ENCODE results near the gene SYTL3.
"Not testable (repeated sequence)": the region's sequence is repeated elsewhere in the genome, so short reads cannot be mapped to it uniquely, and the experiment has no call there.

Gene SYTL3

DNA sequence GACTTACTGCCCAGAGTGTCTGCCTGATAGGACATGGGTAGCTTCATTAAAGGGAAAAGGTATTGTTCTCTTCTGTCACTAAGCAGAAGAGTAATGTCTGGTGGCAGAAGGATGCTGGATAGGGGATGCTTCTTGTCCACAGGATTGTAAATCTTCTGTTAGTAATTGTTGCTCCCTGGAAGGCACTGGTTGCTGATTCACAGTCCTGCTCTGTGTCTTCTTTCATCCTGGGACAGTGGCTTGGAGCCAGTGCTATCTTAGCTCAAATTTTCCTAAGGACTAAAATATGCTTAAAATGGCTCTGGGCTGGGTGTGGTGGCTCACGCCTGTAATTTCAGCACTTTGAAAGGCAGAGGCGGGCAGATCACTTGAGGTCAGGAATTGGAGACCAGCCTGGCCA, 48.0 kb downstream of the SYTL3 start:
- TF ChIP-seq TAF1 (IDR thresholded peaks at IDR 0.05; ENCODE audit: borderline replicate concordance, low read depth, low read length) (no peak), POLR2AphosphoS5 (IDR thresholded peaks at IDR 0.05; ENCODE audit: low read depth, low read length) (no peak), POLR2A (IDR thresholded peaks at IDR 0.05; ENCODE audit: low read depth, low read length) (no peak)
- no peak for FAIRE-seq
- no peak for DNase-seq (ENCODE audit: insufficient read length)

- TF ChIP-seq POLR2A (IDR thresholded peaks at IDR 0.05; ENCODE audit: low read depth, low read length) (no peak), TAF1 (IDR thresholded peaks at IDR 0.05; ENCODE audit: borderline replicate concordance, low read depth, low read length) (no peak), POLR2AphosphoS5 (IDR thresholded peaks at IDR 0.05; ENCODE audit: low read depth, low read length) (no peak)
- no peak for DNase-seq (ENCODE audit: insufficient read length)
- FAIRE-seq: no peak
Observed at GRCh38 chr6:158698931-158699330, 49.1 kb downstream of the SYTL3 start.

DNA sequence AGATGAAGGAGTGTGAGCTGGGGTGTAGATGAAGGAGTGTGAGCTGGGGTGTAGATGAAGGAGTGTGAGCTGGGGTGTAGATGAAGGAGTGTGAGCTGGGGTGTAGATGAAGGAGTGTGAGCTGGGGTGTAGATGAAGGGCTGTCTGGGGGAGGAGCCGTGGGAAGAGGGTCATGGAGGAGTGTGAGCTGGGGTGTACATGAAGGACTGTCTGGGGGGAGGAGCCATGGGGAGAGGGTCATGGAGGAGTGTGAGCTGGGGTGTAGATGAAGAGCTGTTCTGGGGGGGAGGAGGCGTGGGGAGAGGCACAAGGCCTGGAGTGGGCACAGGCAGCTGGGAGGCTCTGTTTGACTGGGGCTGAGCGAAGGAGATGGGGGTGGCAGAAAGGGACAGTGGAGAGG, 51.4 kb downstream of the SYTL3 start:
- not testable (repeated sequence) for FAIRE-seq

GRCh38 chr6:158703111-158703836, 53.4 kb downstream of the SYTL3 start:
- TF ChIP-seq POLR2A (IDR thresholded peaks at IDR 0.05; ENCODE audit: low read depth, low read length): no peak
- no peak for TF ChIP-seq POLR2AphosphoS5 (IDR thresholded peaks at IDR 0.05; ENCODE audit: low read depth, low read length)
- TF ChIP-seq TAF1 (IDR thresholded peaks at IDR 0.05; ENCODE audit: borderline replicate concordance, low read depth, low read length): no peak
- DNase-seq (ENCODE audit: insufficient read length) (no peak), FAIRE-seq (no peak)

More for the DNA sequence above, 51.4 kb downstream of the SYTL3 start:
- not testable (repeated sequence) for DNase-seq (ENCODE audit: insufficient read length)

DNA sequence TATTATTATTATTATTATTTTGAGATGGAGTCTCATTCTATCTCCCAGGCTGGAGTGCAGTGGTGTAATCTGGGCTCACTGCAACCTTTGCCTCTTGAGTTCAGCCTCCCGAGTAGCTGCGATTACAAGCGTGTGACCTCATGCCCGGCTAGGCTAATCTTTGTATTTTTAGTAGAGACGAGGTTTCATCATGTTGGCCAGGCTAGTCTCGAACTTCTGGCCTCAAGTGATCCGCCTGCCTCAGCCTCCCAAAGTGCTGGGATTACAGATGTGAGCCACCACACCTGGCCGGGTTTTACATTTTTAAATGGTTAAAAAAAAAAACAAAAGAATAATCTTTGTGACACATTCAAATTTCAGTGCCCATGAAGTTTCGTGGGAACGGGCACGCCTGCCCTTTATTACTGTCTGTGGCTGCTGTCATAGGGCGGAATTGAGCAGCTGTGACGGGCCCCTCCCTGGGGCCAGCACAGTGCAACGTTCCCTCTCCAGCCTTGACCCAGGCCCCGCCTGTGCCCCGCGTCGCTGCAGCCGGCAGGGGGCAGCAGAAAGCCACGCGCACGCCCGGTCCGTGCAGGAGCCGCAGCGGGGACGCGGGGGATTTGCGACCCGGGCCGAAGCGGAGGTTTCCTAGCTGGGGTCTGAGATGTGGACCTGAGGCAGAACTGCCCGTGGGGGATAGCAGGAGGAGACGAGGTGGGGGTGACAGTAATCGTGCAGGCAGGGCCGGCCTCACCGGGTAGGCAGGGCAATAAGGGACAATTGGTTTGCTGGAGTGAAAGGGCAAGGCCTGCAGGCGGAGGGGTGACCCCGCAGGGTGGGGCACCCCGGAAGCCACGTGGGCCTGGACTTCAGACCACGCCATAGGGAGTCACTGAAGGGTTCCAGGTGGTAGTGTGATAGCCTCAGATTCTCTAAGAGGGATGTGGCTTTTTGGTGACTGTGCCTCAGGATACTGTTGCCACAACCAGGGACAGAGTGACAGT, 54.3 kb downstream of the SYTL3 start:
- FAIRE-seq: peak; percentile 85
- TF ChIP-seq POLR2AphosphoS5 (IDR thresholded peaks at IDR 0.05; ENCODE audit: low read depth, low read length): no peak
- TF ChIP-seq POLR2A (IDR thresholded peaks at IDR 0.05; ENCODE audit: low read depth, low read length): no peak
- no peak for TF ChIP-seq TAF1 (IDR thresholded peaks at IDR 0.05; ENCODE audit: borderline replicate concordance, low read depth, low read length)

DNA sequence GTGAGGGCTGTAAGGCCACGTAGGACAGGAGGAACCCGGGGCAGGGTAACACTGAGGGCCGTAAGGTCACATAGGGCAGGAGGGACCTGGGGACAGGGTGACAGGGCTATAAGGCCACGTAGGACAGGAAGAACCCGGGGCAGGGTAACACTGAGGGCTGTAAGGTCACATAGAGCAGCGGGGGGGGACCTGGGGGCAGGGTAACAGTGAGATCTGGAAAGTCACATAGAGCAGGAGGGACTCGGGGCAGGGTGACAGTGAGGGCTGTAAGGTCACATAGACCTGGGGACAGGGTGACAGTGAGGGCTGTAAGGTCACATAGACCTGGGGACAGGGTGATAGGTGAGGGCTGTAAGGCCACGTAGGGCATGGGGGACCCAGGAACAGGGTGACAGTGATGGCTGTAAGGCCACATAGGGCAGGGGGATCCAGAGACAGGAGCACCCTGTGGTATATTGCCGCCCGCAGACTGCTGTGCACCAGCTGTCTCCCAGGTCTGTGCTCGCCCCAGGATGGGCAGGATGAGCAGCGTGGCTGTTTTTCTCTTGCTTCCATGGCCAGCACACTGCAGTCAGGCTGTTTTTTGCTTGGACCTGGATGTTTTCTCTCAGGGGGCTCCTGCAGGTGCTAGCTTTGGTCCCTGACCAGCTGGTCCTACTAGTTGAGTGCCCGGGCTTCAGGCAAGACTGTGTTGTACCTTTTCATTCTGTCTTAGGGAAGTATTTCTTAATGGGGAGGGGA, 55.7 kb downstream of the SYTL3 start:
- TF ChIP-seq POLR2AphosphoS5 (IDR thresholded peaks at IDR 0.05; ENCODE audit: low read depth, low read length) (no peak), POLR2A (IDR thresholded peaks at IDR 0.05; ENCODE audit: low read depth, low read length) (no peak), TAF1 (IDR thresholded peaks at IDR 0.05; ENCODE audit: borderline replicate concordance, low read depth, low read length) (no peak)

More for the DNA sequence above, 54.3 kb downstream of the SYTL3 start:
- peak; percentile 90 for DNase-seq (ENCODE audit: insufficient read length)

DNA sequence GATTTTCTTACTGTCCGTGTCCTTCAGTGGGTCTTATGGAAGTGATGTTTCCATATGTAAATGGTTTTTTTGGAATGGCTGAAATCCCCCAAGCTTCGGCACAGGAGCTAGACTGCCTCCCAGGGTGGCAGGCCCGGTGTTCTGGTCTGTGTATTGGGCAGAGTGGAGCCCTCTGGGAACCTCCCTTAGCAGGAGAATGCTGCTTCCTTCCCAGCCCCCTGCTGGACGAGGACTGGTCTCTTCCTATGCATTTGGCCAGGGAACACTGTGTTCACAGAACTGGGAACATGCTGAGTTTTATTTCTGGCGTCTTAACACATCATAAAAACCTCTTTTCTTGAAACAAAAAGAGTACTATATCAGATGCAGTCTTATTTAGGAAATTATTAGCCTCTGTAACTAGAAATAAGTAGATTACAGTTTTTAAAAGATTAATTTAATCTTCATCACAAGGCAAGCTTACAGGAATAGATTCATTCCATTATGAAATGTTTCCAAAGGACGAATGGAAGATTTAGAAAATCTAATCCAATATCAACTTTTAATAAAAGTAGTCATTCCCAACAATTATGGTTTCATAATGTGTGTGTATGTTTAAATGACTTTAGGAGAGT, 56.6 kb downstream of the SYTL3 start:
- TF ChIP-seq POLR2AphosphoS5 (IDR thresholded peaks at IDR 0.05; ENCODE audit: low read depth, low read length) (no peak), POLR2A (IDR thresholded peaks at IDR 0.05; ENCODE audit: low read depth, low read length) (no peak), TAF1 (IDR thresholded peaks at IDR 0.05; ENCODE audit: borderline replicate concordance, low read depth, low read length) (no peak)
- DNase-seq (ENCODE audit: insufficient read length) (no peak), FAIRE-seq (no peak)

More for the DNA sequence above, 55.7 kb downstream of the SYTL3 start:
- FAIRE-seq (no peak), DNase-seq (ENCODE audit: insufficient read length) (no peak)

DNA sequence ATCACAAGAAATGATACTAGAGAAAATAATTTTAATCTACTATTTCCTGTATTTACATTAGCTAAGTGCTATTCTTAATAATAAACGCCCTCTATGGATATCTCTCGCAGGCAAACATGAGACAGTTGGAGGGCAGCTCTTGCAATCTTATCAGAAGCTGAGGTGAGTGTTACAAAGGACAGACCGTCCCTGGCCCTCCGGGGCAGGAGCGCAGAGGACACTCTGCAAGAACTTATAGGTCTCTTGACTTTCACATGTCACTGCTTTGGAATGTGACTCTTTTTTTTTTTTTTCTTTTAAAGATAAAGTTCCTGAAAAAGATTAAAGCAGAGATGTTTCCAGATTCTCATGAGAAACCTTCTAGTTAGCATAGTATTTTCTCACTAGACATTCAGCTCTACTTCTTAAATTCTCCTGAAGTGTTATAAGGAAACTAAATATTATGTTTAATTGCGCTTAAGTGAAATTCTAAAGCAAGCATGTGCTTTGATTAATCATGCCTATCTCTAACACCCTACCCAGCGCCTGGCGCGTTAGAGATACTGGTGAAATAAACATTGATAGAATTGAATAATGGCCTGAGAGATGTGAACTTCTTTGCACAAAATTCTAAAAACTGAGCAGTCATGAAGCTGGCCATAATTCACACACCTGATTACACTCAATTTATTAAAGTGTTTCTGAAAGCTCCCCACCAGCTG, 57.4 kb downstream of the SYTL3 start:
- no peak for DNase-seq (ENCODE audit: insufficient read length)
- no peak for TF ChIP-seq POLR2A (IDR thresholded peaks at IDR 0.05; ENCODE audit: low read depth, low read length)
- no peak for TF ChIP-seq POLR2AphosphoS5 (IDR thresholded peaks at IDR 0.05; ENCODE audit: low read depth, low read length)
- TF ChIP-seq TAF1 (IDR thresholded peaks at IDR 0.05; ENCODE audit: borderline replicate concordance, low read depth, low read length): no peak
- FAIRE-seq: no peak

DNA sequence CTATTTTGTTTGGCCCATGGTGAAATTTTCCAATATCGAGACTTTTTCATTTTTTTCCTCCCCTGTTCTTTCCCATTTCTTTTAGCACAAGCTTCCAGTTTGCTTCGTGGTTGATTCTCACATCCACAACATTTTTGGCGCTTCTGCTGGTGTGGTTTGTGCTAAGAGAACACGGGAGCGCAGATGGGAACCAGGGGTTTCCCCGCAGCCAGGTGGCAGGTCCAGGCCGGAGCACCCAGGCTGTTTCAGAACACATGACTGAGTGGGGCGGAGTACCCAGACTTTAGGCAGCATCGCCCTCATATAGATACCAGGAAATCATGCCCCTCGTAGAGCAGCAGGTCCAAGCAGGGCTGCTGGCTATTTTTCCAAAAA, 58.0 kb downstream of the SYTL3 start:
- DNase-seq (ENCODE audit: insufficient read length) (no peak), FAIRE-seq (no peak)
- TF ChIP-seq POLR2AphosphoS5 (IDR thresholded peaks at IDR 0.05; ENCODE audit: low read depth, low read length) (no peak), TAF1 (IDR thresholded peaks at IDR 0.05; ENCODE audit: borderline replicate concordance, low read depth, low read length) (no peak), POLR2A (IDR thresholded peaks at IDR 0.05; ENCODE audit: low read depth, low read length) (no peak)

DNA sequence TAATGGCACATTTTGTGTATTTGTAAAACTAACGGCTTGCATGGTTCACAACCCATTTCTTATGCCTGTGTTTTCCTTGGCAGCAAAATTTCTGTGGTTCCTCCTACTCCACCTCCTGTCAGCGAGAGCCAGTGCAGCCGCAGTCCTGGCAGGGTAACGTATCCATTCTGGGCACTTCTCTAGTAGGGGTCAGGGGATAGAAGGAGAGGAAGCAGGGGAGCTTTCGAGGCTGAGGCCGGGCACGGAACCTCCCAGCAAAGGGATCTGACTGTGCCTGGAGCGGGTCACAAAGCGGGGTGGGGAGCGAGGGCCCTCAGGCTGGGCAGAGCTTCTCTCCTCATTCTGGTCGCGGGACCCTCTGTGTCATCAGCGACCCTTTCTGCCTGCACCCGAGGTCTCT, 58.4 kb downstream of the SYTL3 start:
- TF ChIP-seq POLR2A (IDR thresholded peaks at IDR 0.05; ENCODE audit: low read depth, low read length) (no peak), TAF1 (IDR thresholded peaks at IDR 0.05; ENCODE audit: borderline replicate concordance, low read depth, low read length) (no peak)
- no peak for FAIRE-seq
- DNase-seq (ENCODE audit: insufficient read length): no peak

All from GM12892 (cell line).